HG03139 (cell line): ENCODE data around the gene DUSP28.
A peak's percentile ranks its signal among the peaks of the same experiment; 100 is the strongest.

Experiments used
- ATAC-seq: cut with Tn5 transposase; IDR thresholded peaks from one replicate; pipeline ENCODE4 v1.9.1; 2021; ENCODE audit not compliant: unreplicated experiment

Gene DUSP28

GRCh38 chr2:240572141-240573031, 12.2 kb downstream of the DUSP28 start:
- no peak for ATAC-seq

- ATAC-seq, result no peak
Observed at GRCh38 chr2:240573071-240573515, 12.9 kb downstream of the DUSP28 start.

- no peak for ATAC-seq
Observed at GRCh38 chr2:240573516-240574385, 13.6 kb downstream of the DUSP28 start.

GRCh38 chr2:240574386-240575100, 14.4 kb downstream of the DUSP28 start:
- ATAC-seq, result no peak

- ATAC-seq, result no peak
Observed at GRCh38 chr2:240575101-240575965, 15.2 kb downstream of the DUSP28 start.

GRCh38 chr2:240576036-240576435, 15.9 kb downstream of the DUSP28 start:
- ATAC-seq, result no peak

- ATAC-seq, result no peak
Observed at GRCh38 chr2:240576436-240577205, 16.5 kb downstream of the DUSP28 start.

- no peak for ATAC-seq
Observed at GRCh38 chr2:240577281-240578109, 17.3 kb downstream of the DUSP28 start.

- ATAC-seq, result no peak
Observed at GRCh38 chr2:240578110-240578450, 17.9 kb downstream of the DUSP28 start.

GRCh38 chr2:240578488-240578887, 18.3 kb downstream of the DUSP28 start:
- no peak for ATAC-seq

GRCh38 chr2:240579071-240579762, 19.1 kb downstream of the DUSP28 start:
- ATAC-seq, result no peak

- ATAC-seq, result no peak
Observed at GRCh38 chr2:240579771-240580614, 19.8 kb downstream of the DUSP28 start.

GRCh38 chr2:240581811-240582210, 21.7 kb downstream of the DUSP28 start:
- ATAC-seq, result no peak

- ATAC-seq, result no peak
Observed at GRCh38 chr2:240582781-240583180, 22.6 kb downstream of the DUSP28 start.

GRCh38 chr2:240583774-240584173, 23.6 kb downstream of the DUSP28 start:
- ATAC-seq, result no peak

GRCh38 chr2:240584486-240585031, 24.4 kb downstream of the DUSP28 start:
- ATAC-seq, result peak; percentile 47

- ATAC-seq, result peak; percentile 9
Observed at GRCh38 chr2:240585101-240585500, 24.9 kb downstream of the DUSP28 start.
